ENCODE results near the gene CAPN15.

The CAPN15 gene

DNA sequence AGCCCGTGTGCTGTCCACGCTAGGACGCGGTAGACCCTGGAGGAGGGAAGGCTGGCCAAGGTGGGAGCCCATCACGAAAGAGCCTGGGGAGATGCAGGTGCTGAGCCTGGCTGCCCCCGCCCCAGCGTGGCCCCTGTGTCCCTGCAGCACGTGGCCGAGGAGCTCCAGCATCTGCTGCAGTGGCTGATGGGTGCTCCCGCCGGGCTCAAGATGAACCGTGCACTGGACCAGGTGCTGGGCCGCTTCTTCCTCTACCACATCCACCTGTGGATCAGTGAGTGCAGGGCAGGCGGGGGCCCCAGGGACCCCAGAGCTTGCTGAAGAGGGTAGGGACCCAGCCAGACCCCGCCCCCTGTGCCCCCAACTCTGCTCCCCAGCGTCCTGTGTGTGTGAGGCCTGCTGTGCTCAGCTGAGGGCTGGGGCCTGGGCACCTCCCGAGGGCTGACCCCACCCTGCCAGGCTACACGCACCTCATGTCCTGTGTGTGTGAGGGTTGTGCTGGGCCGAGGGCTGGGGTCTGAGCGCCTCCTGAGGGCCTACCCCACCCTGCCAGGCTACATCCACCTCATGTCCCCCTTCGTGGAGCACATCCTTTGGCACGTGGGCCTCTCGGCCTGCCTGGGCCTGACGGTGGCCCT lies 50.8 kb downstream of the CAPN15 start:
- no peak for DNase-seq (ENCODE audit: low read depth)

GRCh38 chr16:578870-579405 lies 51.4 kb downstream of the CAPN15 start:
- DNase-seq (ENCODE audit: low read depth): no peak

DNA sequence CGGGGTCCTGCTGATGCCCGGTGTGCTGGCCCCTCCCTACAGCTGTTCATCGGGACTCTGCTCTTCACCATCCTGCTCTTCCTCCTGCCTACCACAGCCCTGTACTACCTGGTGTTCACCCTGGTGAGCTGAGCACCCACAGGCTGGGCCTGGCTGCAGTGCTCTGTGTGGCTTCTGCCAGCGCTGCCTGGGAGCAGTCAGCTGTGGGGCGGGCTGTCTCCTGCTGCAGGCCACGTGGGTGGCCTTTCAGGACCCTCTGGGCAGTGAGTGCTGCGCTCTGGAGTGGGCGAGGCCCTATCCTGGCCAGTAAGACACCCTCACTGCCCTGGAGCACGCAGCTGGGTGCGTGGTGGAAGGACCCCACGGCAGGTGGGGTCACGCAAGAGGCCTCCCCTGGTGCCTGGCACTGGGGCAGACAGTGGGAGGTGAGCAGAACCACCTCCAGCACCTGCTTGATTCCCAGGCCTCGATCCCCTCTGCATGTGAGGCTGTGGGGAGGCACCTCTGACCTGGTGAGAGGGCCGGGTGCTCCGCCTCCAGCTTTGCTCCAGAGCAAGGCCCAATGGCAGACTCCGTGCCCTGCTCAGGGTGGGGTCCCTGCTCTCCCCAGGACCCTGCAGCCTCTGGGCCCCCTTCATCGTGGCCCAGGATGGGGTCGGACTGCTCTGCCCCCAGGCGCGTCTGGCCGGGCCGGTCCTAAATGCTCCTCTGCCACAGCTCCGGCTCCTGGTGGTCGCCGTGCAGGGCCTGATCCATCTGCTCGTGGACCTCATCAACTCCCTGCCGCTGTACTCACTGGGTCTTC lies 52.8 kb downstream of the CAPN15 start:
- DNase-seq (ENCODE audit: low read depth): no peak

DNA sequence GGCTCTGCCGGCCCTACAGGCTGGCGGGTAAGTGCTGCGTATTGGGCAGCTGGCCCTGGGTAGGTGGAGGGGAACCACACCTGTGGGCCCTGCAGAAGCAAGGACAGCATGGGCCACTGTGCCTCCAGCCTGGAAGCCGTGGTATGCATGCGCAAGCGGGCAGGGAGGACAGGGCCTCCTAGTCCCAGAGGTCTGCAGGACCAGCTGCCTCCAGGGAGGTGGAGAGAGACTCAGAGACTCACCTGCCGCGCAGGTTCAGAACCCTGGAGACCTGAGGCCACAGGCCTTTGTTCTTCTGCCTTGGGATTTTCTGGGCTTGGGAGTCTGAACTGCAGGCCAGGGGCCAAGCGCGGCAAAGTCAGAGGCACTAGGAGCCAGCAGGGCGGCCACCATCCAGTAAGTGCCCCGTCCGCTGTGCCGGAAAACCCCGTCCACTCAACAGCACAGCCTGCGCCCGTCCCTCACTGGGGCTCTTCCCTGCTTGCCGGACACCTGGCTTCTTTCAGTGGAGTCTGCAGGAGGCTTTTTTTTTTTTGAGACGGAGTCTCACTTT lies 53.5 kb downstream of the CAPN15 start:
- DNase-seq (ENCODE audit: low read depth): no peak

- DNase-seq (ENCODE audit: low read depth): no peak
Observed at GRCh38 chr16:582218-582613, 54.7 kb downstream of the CAPN15 start.

DNA sequence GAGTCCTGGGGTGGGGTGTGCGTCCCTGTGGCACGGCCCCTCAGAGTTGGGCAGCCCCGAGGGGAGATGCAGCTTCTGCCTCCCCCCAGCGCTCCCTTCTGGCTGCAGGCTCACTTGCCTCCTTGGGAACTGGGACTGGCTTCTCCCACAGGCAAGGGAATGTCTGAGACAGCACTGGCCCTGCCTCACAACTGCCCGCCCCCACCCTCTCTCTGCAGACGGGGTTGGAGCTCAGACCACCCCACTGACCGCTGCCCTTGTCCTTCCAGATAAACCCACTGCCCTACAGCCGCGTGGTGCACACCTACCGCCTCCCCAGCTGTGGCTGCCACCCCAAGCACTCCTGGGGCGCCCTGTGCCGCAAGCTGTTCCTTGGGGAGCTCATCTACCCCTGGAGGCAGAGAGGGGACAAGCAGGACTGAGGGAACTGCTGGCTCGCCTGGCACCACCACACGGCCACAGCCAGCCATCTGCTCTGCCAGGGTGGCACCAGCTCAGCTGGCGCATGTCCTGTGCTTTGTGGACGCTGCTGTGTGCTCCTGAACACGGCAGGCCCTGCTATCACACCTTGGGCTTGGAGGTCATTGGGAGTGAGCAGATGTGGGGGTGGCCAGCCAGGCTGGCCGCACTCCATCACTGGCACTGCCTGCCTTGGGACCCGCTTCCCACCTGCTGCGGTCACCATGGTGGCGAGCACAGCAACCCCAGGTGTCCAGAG lies 55.3 kb downstream of the CAPN15 start:
- no peak for DNase-seq (ENCODE audit: low read depth)

GRCh38 chr16:583470-583814 lies 55.9 kb downstream of the CAPN15 start:
- DNase-seq (ENCODE audit: low read depth): no peak

DNA sequence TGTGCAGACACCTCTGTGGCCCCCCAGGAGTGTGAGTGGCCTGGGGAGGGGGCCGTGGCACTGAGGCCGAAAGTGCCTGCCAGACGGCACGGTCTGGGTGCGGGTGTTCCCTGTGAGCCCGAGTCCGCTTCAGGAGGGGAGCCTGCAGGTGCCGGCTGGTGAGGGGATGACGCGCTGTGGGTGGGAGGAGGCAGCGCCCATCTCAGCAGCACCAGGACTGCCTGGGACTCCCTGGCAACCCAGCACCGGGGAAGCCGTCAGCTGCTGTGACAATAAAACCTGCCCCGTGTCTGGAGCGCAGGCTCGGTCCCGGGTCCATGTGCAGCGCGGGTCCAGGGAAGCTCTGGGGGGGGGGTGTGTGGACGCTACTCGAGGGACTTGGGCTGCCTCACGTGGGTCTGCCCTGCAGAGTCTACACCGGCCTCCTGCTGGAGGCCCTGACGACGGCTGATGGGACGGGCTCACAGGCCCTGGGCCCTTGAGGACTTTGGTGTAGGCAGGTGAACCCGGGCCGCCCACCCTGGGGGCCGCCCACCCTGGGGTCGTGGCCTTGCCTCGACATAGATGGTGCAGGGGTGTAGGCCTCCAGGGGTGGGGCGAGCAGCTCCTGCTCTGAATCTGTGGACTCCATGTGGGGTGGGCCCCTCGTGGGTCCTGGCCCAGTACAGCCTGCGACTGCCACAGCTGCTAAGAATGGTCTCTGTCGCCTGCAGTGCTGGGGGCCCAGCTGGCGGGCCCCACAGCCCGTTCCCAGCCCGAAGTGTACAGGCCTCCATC lies 56.5 kb downstream of the CAPN15 start:
- no peak for DNase-seq (ENCODE audit: low read depth)

DNA sequence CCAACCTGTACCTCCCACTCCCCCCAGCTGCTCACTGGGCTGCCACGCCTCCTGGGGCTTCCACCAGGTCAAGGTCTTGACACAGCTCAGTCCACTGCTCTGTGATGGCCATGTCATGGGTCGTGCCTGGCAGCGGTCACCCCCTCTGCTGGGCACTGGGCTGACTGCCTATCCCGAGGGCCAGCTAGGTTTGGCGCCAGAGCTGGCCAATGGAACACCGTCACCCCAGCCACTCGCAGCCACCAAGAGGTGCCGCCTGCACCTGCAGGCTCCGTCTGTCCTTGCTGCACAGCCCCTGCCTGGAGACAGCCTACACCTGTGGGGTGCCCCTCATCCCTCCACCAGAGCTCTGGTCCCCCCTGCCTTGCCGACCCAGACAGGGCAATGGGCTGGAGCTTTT lies 57.8 kb downstream of the CAPN15 start:
- DNase-seq (ENCODE audit: low read depth): no peak

DNA sequence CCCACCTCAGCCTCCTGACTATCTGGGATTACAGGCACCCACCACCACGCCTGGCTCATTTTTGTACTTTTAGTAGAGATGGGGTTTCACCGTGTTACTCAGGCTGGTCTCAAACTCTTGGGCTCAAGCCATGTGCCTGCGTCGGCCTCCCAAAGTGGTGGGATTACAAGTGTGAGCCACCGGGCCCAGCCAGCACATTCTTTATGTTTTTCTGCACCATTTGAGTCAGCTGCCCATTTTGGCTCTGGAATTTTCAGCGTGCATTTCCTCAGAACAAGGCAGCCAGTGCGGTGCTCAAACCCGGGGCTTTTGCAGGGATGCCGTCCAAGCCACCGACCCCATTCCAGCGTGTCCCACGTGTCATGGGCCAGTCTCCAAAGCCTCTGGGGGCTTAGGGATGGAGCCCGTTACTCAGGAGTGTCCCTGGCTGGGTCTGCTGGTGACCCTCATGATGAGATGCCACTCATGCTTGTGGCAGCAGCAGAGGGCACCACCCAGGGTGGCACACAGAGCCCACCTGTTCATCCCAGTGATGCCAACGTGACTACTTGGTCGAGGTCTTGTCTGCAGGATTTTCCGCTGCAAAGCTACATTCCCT lies 58.6 kb downstream of the CAPN15 start:
- no peak for DNase-seq (ENCODE audit: low read depth)

DNA sequence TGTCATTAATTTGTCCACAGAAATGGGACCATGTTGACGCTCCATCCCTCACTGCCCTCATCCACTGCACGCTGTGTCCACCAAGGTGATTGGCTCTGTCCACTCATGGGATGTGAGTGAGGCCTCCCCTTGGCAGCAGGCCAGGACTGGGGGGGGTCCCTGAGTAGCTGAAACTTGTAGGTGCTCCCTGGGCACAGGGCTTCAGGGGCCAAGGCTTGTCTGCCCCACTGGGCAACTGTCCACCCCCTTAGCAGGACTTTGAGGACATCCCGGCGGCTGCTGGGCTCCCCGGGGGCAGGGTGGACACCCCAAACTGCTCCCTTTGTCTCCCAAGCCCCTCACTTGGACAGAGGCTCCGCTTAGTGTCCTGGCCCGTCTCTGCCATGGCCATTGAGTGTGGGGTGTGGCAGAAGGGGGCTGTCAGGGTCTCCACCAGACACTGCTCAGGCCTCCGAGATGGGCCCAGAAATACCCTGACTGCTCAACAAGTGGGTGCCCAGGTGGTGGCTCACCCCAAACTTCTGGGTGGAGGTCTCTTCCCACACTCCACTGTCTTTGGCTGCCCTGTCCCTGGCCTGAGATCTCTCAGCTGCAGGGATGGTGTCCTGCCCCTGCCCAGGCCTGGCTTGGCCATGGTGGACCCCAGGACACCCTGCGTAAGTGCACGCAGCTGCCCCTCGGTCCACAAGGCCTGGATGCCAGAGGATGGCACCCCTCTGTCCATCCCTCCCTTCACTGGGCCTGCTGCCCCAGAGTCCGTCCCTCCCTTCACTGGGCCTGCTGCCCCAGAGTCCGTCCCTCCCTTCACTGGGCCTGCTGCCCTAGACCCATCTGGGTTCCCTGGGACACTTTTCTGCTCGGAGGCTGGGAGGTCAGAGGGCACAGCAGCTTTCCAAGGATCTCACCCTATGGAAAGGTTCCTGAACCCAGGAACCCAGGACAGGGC lies 59.4 kb downstream of the CAPN15 start:
- DNase-seq (ENCODE audit: low read depth): no peak

- no peak for DNase-seq (ENCODE audit: low read depth)
Observed at GRCh38 chr16:588639-588888, 61.1 kb downstream of the CAPN15 start.

DNA sequence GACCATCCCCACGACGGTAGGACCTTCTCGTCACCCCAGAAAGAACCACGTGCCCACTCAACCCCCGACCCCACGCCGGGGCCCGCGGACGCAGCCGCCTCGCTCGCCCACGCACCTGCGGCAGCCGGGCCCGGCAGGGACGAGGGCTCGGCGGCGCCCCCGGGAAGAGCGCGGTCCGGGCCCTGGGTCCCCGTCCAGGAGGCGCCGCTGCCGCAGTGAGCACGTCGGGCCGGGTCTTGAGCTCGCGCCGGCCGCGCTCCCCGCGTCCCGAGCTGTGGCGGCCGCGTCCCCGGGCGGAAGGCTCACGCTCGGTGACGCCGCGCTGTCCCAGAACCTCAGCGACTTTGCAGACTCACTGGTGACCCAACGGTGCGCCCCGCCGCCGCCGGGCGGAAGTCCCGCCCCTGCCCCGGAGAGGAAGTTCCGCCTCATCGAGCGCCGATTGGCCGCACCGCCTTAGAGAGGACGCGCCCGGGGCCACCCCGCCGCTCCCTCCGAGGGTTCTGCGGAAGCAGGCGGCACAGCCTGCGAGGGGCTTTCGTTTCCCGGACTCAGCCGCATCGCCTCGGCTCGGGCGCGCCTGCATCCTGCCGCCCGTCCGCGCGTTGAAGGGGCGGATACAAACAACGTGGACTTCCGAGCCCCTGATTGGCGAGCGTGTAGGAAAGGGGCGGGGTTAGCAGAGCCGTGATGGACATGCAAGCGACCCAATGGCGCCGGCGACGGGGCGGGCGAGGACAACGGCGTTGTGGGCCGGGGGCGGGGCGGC lies 61.6 kb downstream of the CAPN15 start:
- DNase-seq (ENCODE audit: low read depth): peak; percentile 88

DNA sequence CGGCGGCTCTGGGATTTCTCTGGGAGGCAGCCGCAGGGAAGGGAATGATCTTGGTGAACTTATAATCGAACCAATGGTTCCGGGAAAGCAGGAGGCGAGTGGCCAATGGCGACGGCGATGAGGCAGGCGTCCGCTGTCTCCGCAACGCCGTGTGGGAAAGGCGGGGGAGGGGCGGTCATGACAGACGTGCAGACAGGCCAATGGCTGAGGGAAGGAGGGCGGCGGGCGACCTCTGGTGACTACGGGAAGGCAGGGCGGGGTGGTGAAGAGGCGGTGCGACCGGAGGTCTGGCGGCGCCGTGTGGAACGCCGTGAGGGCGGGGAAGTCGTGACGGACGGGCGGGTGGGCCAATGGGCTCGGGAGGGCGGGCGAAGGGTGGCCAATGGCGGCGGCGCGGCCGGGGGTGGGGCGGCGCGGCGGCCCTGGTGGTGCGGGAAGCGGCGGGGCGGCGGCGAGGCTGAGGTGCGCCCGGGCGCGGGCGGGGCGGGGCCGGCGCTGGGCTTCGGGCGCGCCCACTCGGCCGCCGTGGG lies 62.2 kb downstream of the CAPN15 start, which contains the start of gene RAB40C:
Gene RAB40C, plus strand, starts transcription at position 409 of the 530 bp plus-strand sequence. CDS start 226 bp downstream, outside the sequence.
- DNase-seq (ENCODE audit: low read depth): peak; percentile 88

- no peak for DNase-seq (ENCODE audit: low read depth)
Observed at GRCh38 chr16:590188-590814, 62.8 kb downstream of the CAPN15 start.

DNA sequence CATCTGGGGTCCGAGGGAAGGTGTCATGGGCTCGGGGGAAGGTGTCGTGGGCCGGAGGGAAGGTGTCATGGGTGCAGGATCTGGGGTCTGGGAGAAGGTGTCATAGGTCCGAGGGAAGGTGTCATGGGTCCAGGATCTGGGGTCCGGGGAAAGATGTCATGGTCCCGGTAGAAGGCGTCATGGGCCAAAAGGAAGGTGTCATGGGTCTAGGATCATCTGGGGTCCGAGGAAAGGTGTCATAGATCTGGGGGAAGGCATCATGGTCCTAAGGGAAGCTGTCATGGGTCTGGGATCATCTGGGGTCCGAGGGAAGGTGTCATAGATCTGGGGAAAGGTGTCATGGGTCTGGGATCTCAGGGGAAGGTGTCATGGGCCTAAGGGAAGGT lies 63.3 kb downstream of the CAPN15 start:
- DNase-seq (ENCODE audit: low read depth): no peak

- DNase-seq (ENCODE audit: low read depth): no peak
Observed at GRCh38 chr16:591231-591630, 63.7 kb downstream of the CAPN15 start.

- no peak for DNase-seq (ENCODE audit: low read depth)
Observed at GRCh38 chr16:591892-592517, 64.5 kb downstream of the CAPN15 start.
